Measurements from ENCODE around the gene APBB2.

GRCh38 chr4:40858962-40859361 is 355.4 kb downstream of the APBB2 start:
- TF ChIP-seq RFX5 (IDR thresholded peaks at IDR 0.05; ENCODE audit: low read depth, low read length) (no peak), MXI1 (IDR thresholded peaks at IDR 0.05; ENCODE audit: borderline replicate concordance, low read depth, low read length) (no peak), POLR2A (IDR thresholded peaks at IDR 0.05; ENCODE audit: low read depth, low read length) (no peak), CTCF (conservative IDR thresholded peaks at IDR 0.05; ENCODE audit: low read depth, low read length) (no peak), FOS (IDR thresholded peaks at IDR 0.05; ENCODE audit: low read depth, low read length) (no peak), ELK1 (IDR thresholded peaks at IDR 0.05; ENCODE audit: borderline replicate concordance, low read depth, low read length) (no peak), MAFK (IDR thresholded peaks at IDR 0.05; ENCODE audit: low read depth, low read length) (no peak), CEBPB (IDR thresholded peaks at IDR 0.05; ENCODE audit: low read depth, low read length) (no peak), BHLHE40 (IDR thresholded peaks at IDR 0.05; ENCODE audit: low read depth, low read length) (no peak), RCOR1 (IDR thresholded peaks at IDR 0.05; ENCODE audit: insufficient replicate concordance, low read length) (no peak), RAD21 (IDR thresholded peaks at IDR 0.05; ENCODE audit: low read length) (no peak), NFE2L2 (IDR thresholded peaks at IDR 0.05; ENCODE audit: low read depth, low read length) (no peak), USF2 (IDR thresholded peaks at IDR 0.05; ENCODE audit: low read depth, low read length) (no peak)

Data from IMR-90 (cell line).